SJCRH30 (cell line): ENCODE data around the gene YIF1A. TPM values are rescaled to one million over a fixed set of nuclear protein-coding genes. Genes with fewer than 3 reads are reported as not detected.
"Not testable (repeated sequence)": the region's sequence is repeated elsewhere in the genome, so short reads cannot be mapped to it uniquely, and the experiment has no call there.

ENCODE experiments used
- DNase-seq, 2 experiments: peaks; one replicate each; pipeline ENCODE4 v3.0.0-alpha.2; 2015 to 2020
- H3K27ac ChIP-seq: fragments of 250-450 bp; sonication (Bioruptor Pico); 2 replicates; pipeline ENCODE4 v1.5.1; 2020; ENCODE audit warnings: mild to moderate bottlenecking, moderate library complexity
- H3K27me3 ChIP-seq: fragments of 250-450 bp; sonication (Bioruptor Pico); 2 replicates; pipeline ENCODE4 v1.5.1; 2020; ENCODE audit warnings: mild to moderate bottlenecking, moderate library complexity
- H3K36me3 ChIP-seq: fragments of 250-450 bp; sonication (Bioruptor Pico); 2 replicates; pipeline ENCODE4 v1.5.1; 2020; ENCODE audit warnings: mild to moderate bottlenecking, moderate library complexity
- H3K4me1 ChIP-seq: fragments of 250-450 bp; sonication (Bioruptor Pico); 2 replicates; pipeline ENCODE4 v1.5.1; 2020; ENCODE audit warnings: mild to moderate bottlenecking, moderate library complexity
- H3K4me3 ChIP-seq: fragments of 250-450 bp; sonication (Bioruptor Pico); 2 replicates; pipeline ENCODE4 v1.5.1; 2020; ENCODE audit warnings: mild to moderate bottlenecking, moderate library complexity
- H3K9me3 ChIP-seq: fragments of 250-450 bp; sonication (Bioruptor Pico); replicated peaks from 2 replicates; pipeline ENCODE4 v1.5.1; 2020; ENCODE audit warnings: mild to moderate bottlenecking, moderate library complexity
- total RNA-seq: library from RNA; depleted of rRNA; stranded (reverse); fragments of >200 nt; shearing (Covaris generic); gene quantifications from 2 replicates; pipeline ENCODE4 v1.2.3, GENCODE V29; 2014

Gene YIF1A
- total RNA-seq, 1 experiment from 2014 or later, result 44.9 TPM

DNA sequence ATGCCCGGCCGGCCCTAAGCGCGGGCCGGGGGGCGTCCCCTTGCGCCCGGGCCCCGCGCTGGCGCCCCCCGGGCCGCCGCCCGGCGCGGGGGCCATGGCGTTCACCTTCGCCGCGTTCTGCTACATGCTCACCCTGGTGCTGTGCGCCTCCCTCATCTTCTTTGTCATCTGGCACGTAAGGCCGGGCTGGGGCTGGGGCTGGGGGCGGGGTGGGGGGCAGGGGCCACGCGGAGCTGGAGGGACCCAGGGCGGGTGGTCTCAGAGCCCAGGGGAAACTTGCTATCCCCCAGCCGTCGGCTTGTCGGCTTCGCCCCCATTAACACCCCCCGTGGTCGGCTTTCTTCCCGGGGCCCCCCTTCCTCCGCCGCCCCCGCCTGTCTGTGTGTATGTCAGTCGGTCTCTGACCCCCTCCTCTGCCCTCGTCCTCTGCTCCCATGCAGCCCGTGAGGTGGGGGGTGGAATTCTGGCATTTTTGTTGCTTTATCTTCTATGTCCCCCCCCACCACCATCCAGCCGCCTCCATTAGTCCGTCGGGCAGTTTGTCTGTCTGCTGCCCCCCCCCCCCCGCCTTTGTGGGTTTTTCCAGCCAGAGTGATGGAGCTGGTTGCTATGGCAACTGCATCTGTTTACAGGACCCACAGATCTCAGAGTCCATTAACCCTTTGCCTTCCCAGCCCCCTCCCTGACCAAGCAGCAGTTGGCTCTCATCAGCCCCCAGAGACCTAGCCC lies 10.4 kb downstream of the YIF1A start:
- H3K27ac ChIP-seq, result no peak overlapping the region
- H3K4me1 ChIP-seq, result peaks cover 27% of the 10 kb centered on the region

GRCh38 chr11:66277471-66278362 lies 11.2 kb downstream of the YIF1A start, which contains the start of gene CNIH2:
TSS of gene CNIH2 (plus strand) at chr11:66278175. CDS start at chr11:66278457, 282 bp downstream.
- Histone ChIP-seq H3K36me3 (peaks cover 5% of the 10 kb centered on the region; the same call in 1 of the 2 replicates), H3K4me1 (peaks cover 27% of the 10 kb centered on the region), H3K27ac (no peak within 1 kb of the TSS), H3K9me3 (no peaks in the 10 kb centered on the region), H3K4me3 (peak within 1 kb of the TSS; percentile 45), H3K27me3 (no peaks in the 10 kb centered on the region)
- DNase-seq, result peak in 1 of 2 experiments; percentile 50

More for the DNA sequence above, 10.4 kb downstream of the YIF1A start:
- peak in 1 of 2 experiments; percentile 45 for DNase-seq
- Histone ChIP-seq H3K4me3 (peak overlapping the region; percentile 45), H3K36me3 (peaks cover under 1% of the 10 kb centered on the region; the same call in 1 of the 2 replicates), H3K27me3 (no peaks in the 10 kb centered on the region), H3K9me3 (no peaks in the 10 kb centered on the region)

- H3K27ac ChIP-seq, H3K4me3 ChIP-seq, H3K27me3 ChIP-seq, H3K9me3 ChIP-seq, H3K36me3 ChIP-seq, DNase-seq: not testable (repeated sequence)
- peaks cover 27% of the 10 kb centered on the region for H3K4me1 ChIP-seq
Measured at GRCh38 chr11:66277064-66277463, 11.9 kb downstream of the YIF1A start.

GRCh38 chr11:66276619-66277018 lies 12.3 kb downstream of the YIF1A start:
- not testable (repeated sequence) for H3K4me3 ChIP-seq, H3K9me3 ChIP-seq, DNase-seq, H3K36me3 ChIP-seq, H3K27ac ChIP-seq, H3K27me3 ChIP-seq
- H3K4me1 ChIP-seq, result peaks cover 27% of the 10 kb centered on the region

DNA sequence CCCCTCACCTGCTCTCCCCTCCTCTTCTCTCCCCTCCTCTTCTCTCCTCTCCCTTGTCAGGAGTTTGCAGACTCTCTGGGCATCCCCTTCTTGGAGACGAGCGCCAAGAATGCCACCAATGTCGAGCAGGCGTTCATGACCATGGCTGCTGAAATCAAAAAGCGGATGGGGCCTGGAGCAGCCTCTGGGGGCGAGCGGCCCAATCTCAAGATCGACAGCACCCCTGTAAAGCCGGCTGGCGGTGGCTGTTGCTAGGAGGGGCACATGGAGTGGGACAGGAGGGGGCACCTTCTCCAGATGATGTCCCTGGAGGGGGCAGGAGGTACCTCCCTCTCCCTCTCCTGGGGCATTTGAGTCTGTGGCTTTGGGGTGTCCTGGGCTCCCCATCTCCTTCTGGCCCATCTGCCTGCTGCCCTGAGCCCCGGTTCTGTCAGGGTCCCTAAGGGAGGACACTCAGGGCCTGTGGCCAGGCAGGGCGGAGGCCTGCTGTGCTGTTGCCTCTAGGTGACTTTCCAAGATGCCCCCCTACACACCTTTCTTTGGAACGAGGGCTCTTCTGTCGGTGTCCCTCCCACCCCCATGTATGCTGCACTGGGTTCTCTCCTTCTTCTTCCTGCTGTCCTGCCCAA lies 12.8 kb downstream of the YIF1A start:
- peaks cover 5% of the 10 kb centered on the region; the same call in 1 of the 2 replicates for H3K36me3 ChIP-seq
- peak overlapping the region; percentile 73; the same call in 1 of the 2 replicates for H3K27ac ChIP-seq
- H3K27me3 ChIP-seq, result no peaks in the 10 kb centered on the region
- H3K4me3 ChIP-seq, result no peak overlapping the region
- peaks cover 27% of the 10 kb centered on the region for H3K4me1 ChIP-seq
- no peaks in the 10 kb centered on the region for H3K9me3 ChIP-seq
- DNase-seq, result no peak

DNA sequence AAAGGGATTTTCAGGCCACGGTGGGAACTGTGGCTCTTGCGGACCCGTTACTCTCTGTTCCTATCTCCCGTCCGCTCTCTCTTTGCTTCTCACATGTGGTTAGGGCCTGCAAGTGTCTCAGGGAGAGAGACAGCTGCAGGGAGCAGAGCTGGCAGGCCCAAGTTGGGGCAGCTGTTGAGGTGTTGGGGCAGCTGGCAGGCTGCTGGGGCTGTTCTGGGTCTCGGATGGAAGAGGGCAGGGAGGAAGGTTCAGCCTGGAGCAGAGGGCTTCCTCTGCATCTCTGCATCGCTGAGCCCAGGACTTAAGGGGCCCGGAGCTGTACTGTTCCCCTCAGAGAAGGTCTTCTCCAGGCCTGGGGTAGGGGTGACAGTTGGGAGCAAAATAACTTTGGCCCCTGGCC lies 13.5 kb downstream of the YIF1A start:
- DNase-seq, result peak; percentile 89
- H3K36me3 ChIP-seq, result peaks cover 5% of the 10 kb centered on the region; the same call in 1 of the 2 replicates
- H3K27ac ChIP-seq, result peak overlapping the region; percentile 73
- H3K9me3 ChIP-seq, result no peaks in the 10 kb centered on the region
- peaks cover 23% of the 10 kb centered on the region for H3K4me1 ChIP-seq
- no peaks in the 10 kb centered on the region for H3K27me3 ChIP-seq
- no peak overlapping the region for H3K4me3 ChIP-seq

DNA sequence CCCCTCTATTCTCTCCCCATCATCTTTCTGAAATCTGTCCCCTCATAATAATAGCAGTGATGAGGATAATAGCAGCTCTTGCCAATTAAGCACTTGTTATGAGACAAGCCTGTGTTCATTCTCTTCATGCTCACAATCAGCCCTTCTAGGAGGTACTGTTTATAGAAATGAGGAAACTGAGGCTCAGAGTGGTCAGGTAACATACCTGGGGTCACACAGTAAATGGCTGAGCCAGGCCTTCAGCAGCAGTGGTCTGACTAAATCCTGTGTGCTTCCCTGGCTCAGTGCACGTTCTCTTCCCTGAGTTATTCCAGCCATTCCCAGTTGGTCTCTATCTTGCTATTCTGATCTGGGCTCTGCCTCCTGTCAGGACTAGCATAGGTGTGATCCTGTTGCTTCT lies 14.7 kb downstream of the YIF1A start:
- peaks cover 20% of the 10 kb centered on the region for H3K4me1 ChIP-seq
- DNase-seq, result no peak
- H3K27me3 ChIP-seq, result no peaks in the 10 kb centered on the region

GRCh38 chr11:66272596-66272995 lies 16.3 kb downstream of the YIF1A start:
- no peak for DNase-seq
- Histone ChIP-seq H3K4me3 (no peak overlapping the region), H3K27ac (no peak overlapping the region), H3K4me1 (peaks cover 18% of the 10 kb centered on the region), H3K36me3 (peaks cover 5% of the 10 kb centered on the region; the same call in 1 of the 2 replicates), H3K9me3 (no peaks in the 10 kb centered on the region), H3K27me3 (no peaks in the 10 kb centered on the region)

More for the DNA sequence above, 14.7 kb downstream of the YIF1A start:
- no peak overlapping the region for H3K27ac ChIP-seq
- no peak overlapping the region for H3K4me3 ChIP-seq
- no peaks in the 10 kb centered on the region for H3K9me3 ChIP-seq
- H3K36me3 ChIP-seq, result peaks cover 5% of the 10 kb centered on the region; the same call in 1 of the 2 replicates

DNA sequence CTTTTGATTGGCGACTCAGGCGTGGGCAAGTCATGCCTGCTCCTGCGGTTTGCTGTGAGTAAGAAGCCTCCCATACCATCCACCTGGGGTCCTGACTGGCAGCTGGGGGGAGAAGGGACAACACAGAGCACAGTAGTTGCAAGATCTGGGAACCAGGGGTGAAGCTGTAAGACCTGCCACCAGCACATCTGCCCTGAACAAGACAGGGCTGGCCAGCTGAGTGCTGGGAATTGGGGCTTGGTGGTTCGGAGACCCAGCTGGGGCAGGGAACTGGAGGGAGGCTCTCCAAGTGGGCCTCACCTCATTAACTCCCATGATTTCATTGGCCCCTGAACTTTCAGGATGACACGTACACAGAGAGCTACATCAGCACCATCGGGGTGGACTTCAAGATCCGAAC lies 17.1 kb downstream of the YIF1A start:
- Histone ChIP-seq H3K27ac (no peak overlapping the region), H3K36me3 (peaks cover 5% of the 10 kb centered on the region; the same call in 1 of the 2 replicates), H3K27me3 (no peaks in the 10 kb centered on the region), H3K4me3 (no peak overlapping the region), H3K9me3 (no peaks in the 10 kb centered on the region), H3K4me1 (peaks cover 16% of the 10 kb centered on the region)
- DNase-seq, result no peak

DNA sequence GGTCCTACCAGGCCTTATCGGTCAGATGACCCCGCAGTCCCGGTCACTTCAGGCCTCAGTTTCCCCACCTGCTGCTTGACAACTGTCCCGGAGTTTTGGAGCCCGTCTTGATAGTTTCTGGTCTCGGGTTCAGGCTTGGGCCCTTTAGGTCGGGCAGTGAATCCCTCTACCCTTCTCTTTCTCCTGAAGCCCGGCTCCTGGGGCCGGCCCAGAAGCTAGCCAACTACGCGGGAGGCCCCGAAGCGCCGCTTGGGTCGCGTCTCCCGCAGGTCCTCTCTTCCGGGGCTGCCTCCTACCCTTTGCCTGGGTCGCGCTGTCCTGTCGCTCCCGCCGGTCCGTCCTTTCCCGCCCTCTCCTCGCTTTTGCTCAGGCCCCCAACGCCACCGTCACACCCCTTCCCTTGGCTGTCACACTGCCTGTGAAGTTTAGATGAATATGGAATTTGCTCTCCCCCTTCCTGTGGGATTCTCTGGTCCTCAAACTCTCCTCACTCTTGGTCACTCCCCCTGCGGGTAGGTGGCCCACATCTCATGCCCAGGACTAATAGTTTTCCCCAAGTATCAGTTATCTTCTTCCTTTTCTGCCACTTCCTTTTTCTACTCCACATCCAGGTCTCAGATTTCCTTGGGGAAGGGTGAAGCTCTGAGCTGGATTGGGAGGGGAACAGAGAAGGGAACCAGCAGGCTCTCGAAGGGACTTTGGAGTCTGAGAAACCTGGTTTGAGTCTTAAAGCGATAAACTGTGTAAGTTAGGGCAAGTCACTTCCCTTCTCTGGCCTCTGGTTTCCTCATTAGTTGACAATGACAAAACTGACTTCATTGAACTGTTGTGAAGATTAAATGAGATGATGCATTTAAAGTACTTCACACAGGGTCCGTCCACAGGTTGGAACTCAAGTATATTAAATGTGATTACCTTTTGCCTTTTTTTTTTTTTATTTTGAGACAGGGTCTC lies 19.7 kb downstream of the YIF1A start:
- no peaks in the 10 kb centered on the region for H3K9me3 ChIP-seq
- peaks cover 5% of the 10 kb centered on the region; the same call in 1 of the 2 replicates for H3K36me3 ChIP-seq
- no peaks in the 10 kb centered on the region for H3K27me3 ChIP-seq
- H3K4me3 ChIP-seq, result peak overlapping the region; percentile 73
- peak overlapping the region; percentile 86 for H3K27ac ChIP-seq
- peaks cover 3% of the 10 kb centered on the region; the same call in 1 of the 2 replicates for H3K4me1 ChIP-seq
- DNase-seq, result peak; percentile 49 to 66

- DNase-seq, result peak; percentile 99
- peaks cover 3% of the 10 kb centered on the region; the same call in 1 of the 2 replicates for H3K36me3 ChIP-seq
Measured at GRCh38 chr11:66268244-66268951, 20.5 kb downstream of the YIF1A start, which contains the start of gene RAB1B. TSS of gene RAB1B (plus strand) at chr11:66268639. CDS start at chr11:66268680, 41 bp downstream.

GRCh38 chr11:66267379-66268243 lies 21.3 kb downstream of the YIF1A start:
- Histone ChIP-seq H3K27ac (peak overlapping the region; percentile 86), H3K4me3 (peak overlapping the region; percentile 73), H3K36me3 (no peaks in the 10 kb centered on the region), H3K9me3 (no peaks in the 10 kb centered on the region), H3K4me1 (no peaks in the 10 kb centered on the region; the same call in 1 of the 2 replicates), H3K27me3 (no peaks in the 10 kb centered on the region)
- peak; percentile 88 to 89 for DNase-seq

More at GRCh38 chr11:66268244-66268951, 20.5 kb downstream of the YIF1A start, which contains the start of gene RAB1B:
- peak within 1 kb of the TSS; percentile 73 for H3K4me3 ChIP-seq
- peak within 1 kb of the TSS; percentile 86 for H3K27ac ChIP-seq
- H3K4me1 ChIP-seq, result no peaks in the 10 kb centered on the region; the same call in 1 of the 2 replicates
- H3K27me3 ChIP-seq, result no peaks in the 10 kb centered on the region
- no peaks in the 10 kb centered on the region for H3K9me3 ChIP-seq
